A549 (cell line): ENCODE results near the gene PCDH15.

Source experiments
- BHLHE40 ChIP-seq: IDR thresholded peaks from 2 replicates; pipeline ENCODE4 v1.6.1; 2012; ENCODE audit warnings: low read depth, low read length, inconsistent platforms
- CHD4 ChIP-seq: fragments of 200-600 bp; sonication (generic); IDR thresholded peaks from 2 replicates; pipeline ENCODE4 v1.6.1; 2016; ENCODE audit warnings: antibody characterized with exemption, mild to moderate bottlenecking, borderline replicate concordance
- PHF8 ChIP-seq: fragments of 200-600 bp; sonication (generic); IDR thresholded peaks from 2 replicates; pipeline ENCODE4 v1.6.1; 2016; ENCODE audit warnings: low read depth, mild to moderate bottlenecking, antibody characterized with exemption, moderate library complexity, borderline replicate concordance
- RCOR1 ChIP-seq: fragments of 150-350 bp; IDR thresholded peaks from 2 replicates; pipeline ENCODE4 v1.6.1; 2014; ENCODE audit warnings: antibody characterized with exemption, low read length, low read depth
- TF ChIP-seq, protein P1 (sequence below): IDR thresholded peaks from 2 replicates; pipeline ENCODE4 v1.6.1; 2012

DNA sequence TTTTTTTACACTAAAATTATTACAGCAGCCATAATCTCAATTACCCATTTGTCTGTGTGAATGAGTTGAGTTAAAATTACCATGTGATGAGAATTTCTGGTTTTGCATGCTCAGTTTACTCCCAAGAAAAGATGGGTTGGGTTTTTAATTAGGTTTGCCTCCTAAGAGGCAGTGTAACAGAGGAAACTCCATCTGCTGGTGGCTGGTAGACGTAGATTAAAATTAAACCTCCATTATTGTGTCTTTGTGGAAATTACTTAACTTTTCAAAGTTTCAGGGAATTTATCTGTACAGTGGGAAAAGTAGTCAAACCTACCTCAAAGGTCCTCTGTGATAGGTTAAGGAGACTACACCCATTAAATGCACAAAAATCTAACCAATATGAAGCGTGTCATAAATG is 954.2 kb downstream of the PCDH15 start:
- TF ChIP-seq PHF8 (no peak), CHD4 (no peak), BHLHE40 (no peak), RCOR1 (no peak)
- TF ChIP-seq, protein P1, sequence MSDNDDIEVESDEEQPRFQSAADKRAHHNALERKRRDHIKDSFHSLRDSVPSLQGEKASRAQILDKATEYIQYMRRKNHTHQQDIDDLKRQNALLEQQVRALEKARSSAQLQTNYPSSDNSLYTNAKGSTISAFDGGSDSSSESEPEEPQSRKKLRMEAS, result no peak
